Thyroid gland (tissue), 4 donors: ENCODE results near the gene SCARB1.

Experiments used
- CTCF ChIP-seq, 6 experiments: fragments of 200-600 bp in 3 of 6; fragments of 450-650 bp in 3 of 6; sonication (generic) in 3 of 6; IDR thresholded peaks; one replicate each; pipeline ENCODE4 v1.5.1; 2016 to 2019; ENCODE audit warnings: antibody characterized with exemption in 6 of 6, mild to moderate bottlenecking in 2 of 6, inconsistent platforms in 1 of 6, moderate library complexity in 1 of 6
- POLR2A ChIP-seq, 2 donors: fragments of 450-650 bp; IDR thresholded peaks; one replicate each; pipeline ENCODE4 v1.6.1; 2017; ENCODE audit warnings: antibody characterized with exemption in 2 of 2, mild to moderate bottlenecking in 2 of 2, moderate library complexity in 1 of 2

GRCh38 chr12:124727922-124728321, 135.7 kb downstream of the SCARB1 start:
- TF ChIP-seq CTCF (IDR thresholded peaks at IDR 0.05), result no peak
- TF ChIP-seq POLR2A (IDR thresholded peaks at IDR 0.05), result no peak
